Kidney glomerular epithelial cell (primary cell): ENCODE data around the gene EPHA4.

ENCODE experiments used
- DNase-seq: peaks from one replicate; lab custom pipeline; 2025; lab: John Stamatoyannopoulos, UW

The EPHA4 gene

GRCh38 chr2:221571551-221572218, 419 bp downstream of the EPHA4 start:
- peak; percentile 37 for DNase-seq

GRCh38 chr2:221571025-221571550, 1.0 kb downstream of the EPHA4 start:
- no peak for DNase-seq

GRCh38 chr2:221570321-221570935, 1.7 kb downstream of the EPHA4 start:
- peak; percentile 23 for DNase-seq

GRCh38 chr2:221569871-221570270, 2.2 kb downstream of the EPHA4 start:
- no peak for DNase-seq

GRCh38 chr2:221569425-221569845, 2.7 kb downstream of the EPHA4 start:
- no peak for DNase-seq

GRCh38 chr2:221568299-221568698, 3.8 kb downstream of the EPHA4 start:
- no peak for DNase-seq

GRCh38 chr2:221567809-221568208, 4.3 kb downstream of the EPHA4 start:
- DNase-seq = no peak

GRCh38 chr2:221567231-221567760, 4.8 kb downstream of the EPHA4 start:
- DNase-seq = no peak

GRCh38 chr2:221563270-221563985, 8.7 kb downstream of the EPHA4 start:
- no peak for DNase-seq

- DNase-seq = no peak
Observed at GRCh38 chr2:221562226-221562625, 9.9 kb downstream of the EPHA4 start.

- DNase-seq = no peak
Observed at GRCh38 chr2:221561770-221562169, 10.3 kb downstream of the EPHA4 start.

- DNase-seq = no peak
Observed at GRCh38 chr2:221559991-221560390, 12.1 kb downstream of the EPHA4 start.

GRCh38 chr2:221558107-221558506, 14.0 kb downstream of the EPHA4 start:
- no peak for DNase-seq

GRCh38 chr2:221555494-221555846, 16.6 kb downstream of the EPHA4 start:
- DNase-seq = no peak

GRCh38 chr2:221554769-221555493, 17.2 kb downstream of the EPHA4 start:
- DNase-seq = no peak

- no peak for DNase-seq
Observed at GRCh38 chr2:221553333-221553732, 18.8 kb downstream of the EPHA4 start.

- DNase-seq = no peak
Observed at GRCh38 chr2:221552291-221552690, 19.8 kb downstream of the EPHA4 start.

GRCh38 chr2:221551864-221552263, 20.2 kb downstream of the EPHA4 start:
- DNase-seq = no peak

GRCh38 chr2:221549143-221549542, 23.0 kb downstream of the EPHA4 start:
- no peak for DNase-seq

GRCh38 chr2:221546505-221547225, 25.4 kb downstream of the EPHA4 start:
- no peak for DNase-seq

- no peak for DNase-seq
Observed at GRCh38 chr2:221541131-221541735, 30.9 kb downstream of the EPHA4 start.
